HepG2 (cell line): ENCODE data around the gene KRTAP3-3. TPM values are rescaled to one million over a fixed set of nuclear protein-coding genes. Genes with fewer than 3 reads are reported as not detected.

ENCODE experiments used
- ATAC-seq: fragments of 200-7000 bp; cut with Tn5 transposase; 3 replicates; pipeline ENCODE4 v1.9.1; 2020; ENCODE audit warnings: mild to moderate bottlenecking, moderate library complexity
- Bru-seq: library from RNA; stranded (reverse); fragments of 400-500 nt; gene quantifications from one replicate; lab custom pipeline; 2021; lab: Mats Ljungman, UMichigan
- BruChase-seq, 2 experiments: library from RNA; stranded (reverse); fragments of 400-500 nt; gene quantifications; one replicate each; lab custom pipeline; 2021; lab: Mats Ljungman, UMichigan
- BruUV-seq: library from RNA; stranded (reverse); fragments of 400-500 nt; replicated peaks from 2 replicates; lab custom pipeline; 2021; lab: Mats Ljungman, UMichigan
- CTCF ChIA-PET: fragments of 300-600 bp; formaldehyde crosslinking; extraction: SDS; loops from one replicate; lab custom pipeline; 2021; ENCODE audit warnings: low total read pairs, inconsistent platforms, low intra/inter-chr PET ratio; lab: Yijun Ruan, JAX
- POLR2A ChIA-PET: fragments of 350-600 bp; sonication (Branson Sonifier 250); formaldehyde crosslinking; loops from one replicate; lab custom pipeline; 2020; ENCODE audit warnings: antibody characterized with exemption, inconsistent platforms; lab: Yijun Ruan, JAX
- DNase-seq: peaks from one replicate; pipeline ENCODE4 v3.0.0-alpha.2; 2015; ENCODE audit warnings: low spot score
- FAIRE-seq: peaks from 3 replicates; lab custom pipeline; 2011; peaks lifted over from hg19 to GRCh38; lab: Jason Lieb, UNC
- H2AFZ ChIP-seq: one replicate; pipeline ENCODE4 v1.6.1; 2011; ENCODE audit warnings: low read length, inconsistent platforms
- H3K27ac ChIP-seq: fragments of 300-600 bp; 3 replicates; pipeline ENCODE4 v1.8.0; 2011; ENCODE audit warnings: mixed run types, mild to moderate bottlenecking, mixed read lengths, low read length, inconsistent platforms; ENCODE audit not compliant: insufficient read depth; ENCODE audit errors: extremely low read length
- H3K27me3 ChIP-seq, 2 experiments: fragments of 200-600 bp in 1 of 2; 2 replicates in 1 of 2; 3 replicates in 1 of 2; pipeline versions ENCODE4 v1.6.0 to v1.8.0; 2011; ENCODE audit warnings: low read length in 2 of 2, mild to moderate bottlenecking in 2 of 2, moderate library complexity in 2 of 2, inconsistent platforms in 1 of 2; ENCODE audit not compliant: insufficient read depth in 2 of 2, control insufficient read depth in 1 of 2
- H3K36me3 ChIP-seq, 2 experiments: fragments of 200-600 bp in 1 of 2; replicated peaks in 1 of 2; 2 replicates in 1 of 2; 3 replicates in 1 of 2; pipeline versions ENCODE4 v1.5.1 to v1.8.0; 2011; ENCODE audit warnings: low read length in 2 of 2, inconsistent platforms in 1 of 2; ENCODE audit not compliant: insufficient read depth in 2 of 2, control insufficient read depth in 1 of 2
- H3K4me1 ChIP-seq: 2 replicates; pipeline ENCODE4 v1.5.1; 2012; ENCODE audit warnings: low read length, inconsistent platforms; ENCODE audit not compliant: insufficient read depth
- H3K4me2 ChIP-seq: 2 replicates; pipeline ENCODE4 v1.6.0; 2011; ENCODE audit warnings: low read depth, low read length, inconsistent platforms
- H3K4me3 ChIP-seq, 3 experiments: fragments of 200-600 bp in 1 of 3; sonication (generic), shearing (Covaris generic) in 1 of 3; replicated peaks in 1 of 3; 2 replicates each; pipeline ENCODE4 v1.5.1; 2011 to 2016; ENCODE audit warnings: low read length in 3 of 3, inconsistent platforms in 2 of 3, low read depth in 2 of 3, mild to moderate bottlenecking in 2 of 3, control low read depth in 1 of 3, mixed read lengths in 1 of 3; ENCODE audit not compliant: insufficient read depth in 1 of 3
- H3K79me2 ChIP-seq: one replicate; pipeline ENCODE4 v1.6.1; 2011; ENCODE audit warnings: low read length, inconsistent platforms; ENCODE audit not compliant: insufficient read depth
- H3K9ac ChIP-seq: 2 replicates; pipeline ENCODE4 v1.6.0; 2011; ENCODE audit warnings: mild to moderate bottlenecking, low read depth, low read length, inconsistent platforms; ENCODE audit not compliant: insufficient read depth
- H3K9me3 ChIP-seq: 2 replicates; pipeline ENCODE4 v1.5.1; 2012; ENCODE audit warnings: mild to moderate bottlenecking, low read length
- H4K20me1 ChIP-seq: 2 replicates; pipeline ENCODE4 v1.6.0; 2011; ENCODE audit warnings: inconsistent platforms, mild to moderate bottlenecking, low read length, moderate library complexity; ENCODE audit not compliant: insufficient read depth
- AKAP8 ChIP-seq: sonication (generic); formaldehyde crosslinking; IDR thresholded peaks from 2 replicates; pipeline ENCODE4 v1.5.1; 2020; ENCODE audit warnings: mild to moderate bottlenecking, missing genetic modification reagents
- KLF11 ChIP-seq: IDR thresholded peaks from 2 replicates; pipeline ENCODE4 v1.6.1; 2016; ENCODE audit warnings: missing compliant biosample characterization
- MAF1 ChIP-seq: sonication (generic); formaldehyde crosslinking; IDR thresholded peaks from 2 replicates; pipeline ENCODE4 v1.5.0; 2020; ENCODE audit warnings: missing genetic modification reagents, borderline replicate concordance
- PLSCR1 ChIP-seq: sonication (generic); formaldehyde crosslinking; IDR thresholded peaks from 2 replicates; pipeline ENCODE4 v1.5.0; 2020; ENCODE audit warnings: missing genetic modification reagents, mild to moderate bottlenecking, borderline replicate concordance
- SIX1 ChIP-seq: sonication (generic); formaldehyde crosslinking; IDR thresholded peaks from 2 replicates; pipeline ENCODE4 v1.4.0; 2020; ENCODE audit warnings: missing genetic modification reagents, borderline replicate concordance
- SRSF9 ChIP-seq: fragments of 200-400 bp; formaldehyde crosslinking; IDR thresholded peaks from 2 replicates; pipeline ENCODE4 v1.6.1; 2018; ENCODE audit warnings: borderline replicate concordance, mild to moderate bottlenecking, low read depth, low read length; ENCODE audit not compliant: insufficient read depth, poor library complexity, severe bottlenecking
- ZHX1 ChIP-seq: sonication (generic); formaldehyde crosslinking; IDR thresholded peaks from 2 replicates; pipeline ENCODE4 v1.8.1; 2022; ENCODE audit warnings: low read depth, mild to moderate bottlenecking, missing genetic modification reagents
- WGBS: methylation state at CpG from one replicate; pipeline ENCODE4 v1.1.6; 2017; ENCODE audit warnings: low lambda C conversion rate; 5-methylcytosine and 5-hydroxymethylcytosine counted together
- in situ Hi-C: cut with HindIII; loops from 2 replicates; pipeline ENCODE4 v1.10.0; 2017; ENCODE audit warnings: low pct_unique_long_range_greater_than_20kb; ENCODE audit not compliant: extremely low pct_ligation_motif_present
- intact Hi-C: fragments of 100-400 bp; cut with micrococcal nuclease; formaldehyde crosslinking; loops from one replicate; pipeline ENCODE4 v1.10.0; 2022; ENCODE audit not compliant: unreplicated experiment
- long read RNA-seq, 2 experiments: library from RNA in 1 of 2; library from polyadenylated mRNA in 1 of 2; stranded (forward) in 1 of 2; unstranded in 1 of 2; transcript quantifications; one replicate each; pipeline ENCODE4 v2.0.0, GENCODE V29; 2019 to 2022
- polyA minus RNA-seq, 3 experiments: library from RNA; depleted of rRNA, polyadenylated mRNA; stranded (reverse); fragments of >200 nt; gene quantifications; 2 replicates each; pipeline ENCODE4 v1.2.3, GENCODE V29; 2011; ENCODE audit warnings: low replicate concordance in 1 of 3
- polyA plus RNA-seq, 8 experiments: library from polyadenylated mRNA; depleted of rRNA in 3 of 8; stranded (reverse) in 7 of 8; unstranded in 1 of 8; fragments of >200 nt; fragmentation: Illumina TruSeq in 4 of 8; extraction: Trizol in 4 of 8; gene quantifications; 2 replicates each; pipeline versions ENCODE4 v1.2.1 to v1.2.3, GENCODE V29; 2011 to 2016; ENCODE audit warnings: low read depth in 4 of 8, missing spikeins in 1 of 8, mixed read lengths in 1 of 8; ENCODE audit not compliant: insufficient read depth in 1 of 8
- total RNA-seq, 5 experiments: library from RNA; depleted of rRNA; stranded (reverse); fragments of >200 nt; fragmentation: Illumina TruSeq; extraction: Trizol; gene quantifications; 2 replicates each; pipeline ENCODE4 v1.2.3, GENCODE V29; 2016; ENCODE audit warnings: low read depth in 1 of 5
- TF ChIP-seq, protein P1 (sequence below): IDR thresholded peaks from 2 replicates; pipeline ENCODE4 v1.6.1; 2016
- TF ChIP-seq, protein P2 (sequence below): sonication (generic); formaldehyde crosslinking; IDR thresholded peaks from 2 replicates; pipeline ENCODE4 v1.4.0; 2020; ENCODE audit warnings: missing genetic modification reagents, borderline replicate concordance
- TF ChIP-seq, protein P3 (sequence below): sonication (generic); formaldehyde crosslinking; IDR thresholded peaks from 2 replicates; pipeline ENCODE4 v1.4.0; 2020; ENCODE audit warnings: missing genetic modification reagents

KRTAP3-3 gene
- total RNA-seq (2016; rRNA removed; fragmentation: Illumina TruSeq; extraction: Trizol) = not detected in 2 replicates
- total RNA-seq (2016; cell fraction: cytosol; rRNA removed; fragmentation: Illumina TruSeq; extraction: Trizol; ENCODE audit: low read depth) = not detected in 2 replicates
- not detected in 2 replicates for total RNA-seq (2016; cell fraction: insoluble cytoplasmic fraction; rRNA removed; fragmentation: Illumina TruSeq; extraction: Trizol)
- total RNA-seq (2016; cell fraction: membrane; rRNA removed; fragmentation: Illumina TruSeq; extraction: Trizol) = not detected in 2 replicates
- total RNA-seq (2016; cell fraction: nucleus; rRNA removed; fragmentation: Illumina TruSeq; extraction: Trizol) = not detected in 2 replicates
- not detected in 2 replicates for polyA plus RNA-seq (2011; rRNA removed)
- not detected in 2 replicates for polyA plus RNA-seq (2011; cell fraction: cytosol; rRNA removed)
- polyA plus RNA-seq (2011; cell fraction: nucleus; rRNA removed) = not detected in 2 replicates
- not detected in 2 replicates for polyA plus RNA-seq (2012)
- not detected in 2 replicates for polyA plus RNA-seq (2016; cell fraction: cytosol; fragmentation: Illumina TruSeq; extraction: Trizol; ENCODE audit: low read depth)
- not detected in 2 replicates for polyA plus RNA-seq (2016; cell fraction: insoluble cytoplasmic fraction; fragmentation: Illumina TruSeq; extraction: Trizol; ENCODE audit: low read depth)
- not detected in 2 replicates for polyA plus RNA-seq (2016; cell fraction: membrane; fragmentation: Illumina TruSeq; extraction: Trizol; ENCODE audit: low read depth)
- not detected in 2 replicates for polyA plus RNA-seq (2016; cell fraction: nucleus; fragmentation: Illumina TruSeq; extraction: Trizol; ENCODE audit: insufficient read depth, low read depth)
- polyA minus RNA-seq (2011; rRNA and poly(A)+ RNA removed; ENCODE audit: low replicate concordance) = not detected in 2 replicates
- polyA minus RNA-seq (2011; cell fraction: cytosol; rRNA and poly(A)+ RNA removed) = not detected in 2 replicates
- polyA minus RNA-seq (2011; cell fraction: nucleus; rRNA and poly(A)+ RNA removed) = not detected in 2 replicates
- Bru-seq, nascent RNA = not detected
- not detected for BruChase-seq, experiment 1, labeled RNA remaining after a 6-hour chase
- not detected for BruChase-seq, experiment 2, labeled RNA remaining after a 2-hour chase
- long read RNA-seq, experiment 1 = 0 reads
- long read RNA-seq, experiment 2 = 0 reads

GRCh38 chr17:40993839-40994238 is at the start of gene KRTAP3-3:
TSS of gene KRTAP3-3 (minus strand) at chr17:40994164. CDS start at chr17:40994097, 67 bp downstream.
- ATAC-seq (no peak), DNase-seq (no peak), FAIRE-seq (no peak)
- Histone ChIP-seq H4K20me1 (no peaks in the 10 kb centered on the region), H3K9ac (no peak within 1 kb of the TSS), H3K27ac (no peak within 1 kb of the TSS), H3K4me1 (peaks cover 5% of the 10 kb centered on the region; the same call in 1 of the 2 replicates), H3K4me3 (no peak within 1 kb of the TSS), H3K9me3 (no peaks in the 10 kb centered on the region), H3K4me2 (no peak within 1 kb of the TSS), H2AFZ (no peak within 1 kb of the TSS), H3K27me3 (no peaks in the 10 kb centered on the region), H3K36me3 (no peaks in the 10 kb centered on the region), H3K79me2 (no peaks in the 10 kb centered on the region)
- WGBS = 74% methylated on average over 4 of the region's 4 CpGs
- ChIA-PET POLR2A (no interaction called here), CTCF (no interaction called here)
- intact Hi-C loops = no loop called here
- no TSS peak for BruUV-seq
- in situ Hi-C loops = no loop called here
- TF ChIP-seq, protein P1, sequence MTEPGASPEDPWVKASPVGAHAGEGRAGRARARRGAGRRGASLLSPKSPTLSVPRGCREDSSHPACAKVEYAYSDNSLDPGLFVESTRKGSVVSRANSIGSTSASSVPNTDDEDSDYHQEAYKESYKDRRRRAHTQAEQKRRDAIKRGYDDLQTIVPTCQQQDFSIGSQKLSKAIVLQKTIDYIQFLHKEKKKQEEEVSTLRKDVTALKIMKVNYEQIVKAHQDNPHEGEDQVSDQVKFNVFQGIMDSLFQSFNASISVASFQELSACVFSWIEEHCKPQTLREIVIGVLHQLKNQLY (CRISPR knock-in tag) = no peak
- TF ChIP-seq SRSF9 = no peak
- no peak for TF ChIP-seq ZHX1 (CRISPR knock-in tag)
- no peak for TF ChIP-seq SIX1 (CRISPR knock-in tag)
- TF ChIP-seq, protein P2, sequence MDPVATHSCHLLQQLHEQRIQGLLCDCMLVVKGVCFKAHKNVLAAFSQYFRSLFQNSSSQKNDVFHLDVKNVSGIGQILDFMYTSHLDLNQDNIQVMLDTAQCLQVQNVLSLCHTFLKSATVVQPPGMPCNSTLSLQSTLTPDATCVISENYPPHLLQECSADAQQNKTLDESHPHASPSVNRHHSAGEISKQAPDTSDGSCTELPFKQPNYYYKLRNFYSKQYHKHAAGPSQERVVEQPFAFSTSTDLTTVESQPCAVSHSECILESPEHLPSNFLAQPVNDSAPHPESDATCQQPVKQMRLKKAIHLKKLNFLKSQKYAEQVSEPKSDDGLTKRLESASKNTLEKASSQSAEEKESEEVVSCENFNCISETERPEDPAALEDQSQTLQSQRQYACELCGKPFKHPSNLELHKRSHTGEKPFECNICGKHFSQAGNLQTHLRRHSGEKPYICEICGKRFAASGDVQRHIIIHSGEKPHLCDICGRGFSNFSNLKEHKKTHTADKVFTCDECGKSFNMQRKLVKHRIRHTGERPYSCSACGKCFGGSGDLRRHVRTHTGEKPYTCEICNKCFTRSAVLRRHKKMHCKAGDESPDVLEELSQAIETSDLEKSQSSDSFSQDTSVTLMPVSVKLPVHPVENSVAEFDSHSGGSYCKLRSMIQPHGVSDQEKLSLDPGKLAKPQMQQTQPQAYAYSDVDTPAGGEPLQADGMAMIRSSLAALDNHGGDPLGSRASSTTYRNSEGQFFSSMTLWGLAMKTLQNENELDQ (CRISPR knock-in tag) = no peak
- TF ChIP-seq PLSCR1 (CRISPR knock-in tag) = no peak
- TF ChIP-seq AKAP8 (CRISPR knock-in tag) = no peak
- no peak for TF ChIP-seq KLF11 (CRISPR knock-in tag)
- no peak for TF ChIP-seq MAF1
- TF ChIP-seq, protein P3, sequence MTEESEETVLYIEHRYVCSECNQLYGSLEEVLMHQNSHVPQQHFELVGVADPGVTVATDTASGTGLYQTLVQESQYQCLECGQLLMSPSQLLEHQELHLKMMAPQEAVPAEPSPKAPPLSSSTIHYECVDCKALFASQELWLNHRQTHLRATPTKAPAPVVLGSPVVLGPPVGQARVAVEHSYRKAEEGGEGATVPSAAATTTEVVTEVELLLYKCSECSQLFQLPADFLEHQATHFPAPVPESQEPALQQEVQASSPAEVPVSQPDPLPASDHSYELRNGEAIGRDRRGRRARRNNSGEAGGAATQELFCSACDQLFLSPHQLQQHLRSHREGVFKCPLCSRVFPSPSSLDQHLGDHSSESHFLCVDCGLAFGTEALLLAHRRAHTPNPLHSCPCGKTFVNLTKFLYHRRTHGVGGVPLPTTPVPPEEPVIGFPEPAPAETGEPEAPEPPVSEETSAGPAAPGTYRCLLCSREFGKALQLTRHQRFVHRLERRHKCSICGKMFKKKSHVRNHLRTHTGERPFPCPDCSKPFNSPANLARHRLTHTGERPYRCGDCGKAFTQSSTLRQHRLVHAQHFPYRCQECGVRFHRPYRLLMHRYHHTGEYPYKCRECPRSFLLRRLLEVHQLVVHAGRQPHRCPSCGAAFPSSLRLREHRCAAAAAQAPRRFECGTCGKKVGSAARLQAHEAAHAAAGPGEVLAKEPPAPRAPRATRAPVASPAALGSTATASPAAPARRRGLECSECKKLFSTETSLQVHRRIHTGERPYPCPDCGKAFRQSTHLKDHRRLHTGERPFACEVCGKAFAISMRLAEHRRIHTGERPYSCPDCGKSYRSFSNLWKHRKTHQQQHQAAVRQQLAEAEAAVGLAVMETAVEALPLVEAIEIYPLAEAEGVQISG (CRISPR knock-in tag) = no peak
